GM18867 (cell line): Measurements from ENCODE around the gene IL4I1.

ENCODE experiments used
- ATAC-seq: cut with Tn5 transposase; IDR thresholded peaks from one replicate; pipeline ENCODE4 v1.9.1; 2021; ENCODE audit warnings: mild to moderate bottlenecking, moderate library complexity; ENCODE audit not compliant: unreplicated experiment

IL4I1 gene

DNA sequence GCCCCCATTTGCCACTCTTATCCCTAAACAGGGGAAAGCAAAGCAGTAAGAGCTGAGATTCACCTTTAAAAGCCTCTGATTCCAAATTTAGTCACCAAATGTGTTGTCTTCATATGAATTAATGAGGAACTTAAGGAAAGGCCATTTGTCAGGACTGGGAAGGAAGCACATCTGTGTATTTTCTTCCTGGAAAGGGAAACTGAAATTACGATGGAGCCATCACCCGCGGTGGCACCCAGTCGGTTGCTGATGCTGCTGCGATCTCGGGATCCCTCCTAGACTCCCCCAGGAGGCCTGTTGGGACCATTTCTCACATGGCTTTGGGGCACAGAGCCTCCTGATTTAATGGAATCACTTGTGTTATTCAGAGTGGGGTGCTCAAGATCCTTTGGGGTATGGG is 7.4 kb upstream of the IL4I1 start:
- ATAC-seq = no peak

GRCh38 chr19:49895566-49896297 is 955 bp downstream of the IL4I1 start:
- no peak for ATAC-seq

DNA sequence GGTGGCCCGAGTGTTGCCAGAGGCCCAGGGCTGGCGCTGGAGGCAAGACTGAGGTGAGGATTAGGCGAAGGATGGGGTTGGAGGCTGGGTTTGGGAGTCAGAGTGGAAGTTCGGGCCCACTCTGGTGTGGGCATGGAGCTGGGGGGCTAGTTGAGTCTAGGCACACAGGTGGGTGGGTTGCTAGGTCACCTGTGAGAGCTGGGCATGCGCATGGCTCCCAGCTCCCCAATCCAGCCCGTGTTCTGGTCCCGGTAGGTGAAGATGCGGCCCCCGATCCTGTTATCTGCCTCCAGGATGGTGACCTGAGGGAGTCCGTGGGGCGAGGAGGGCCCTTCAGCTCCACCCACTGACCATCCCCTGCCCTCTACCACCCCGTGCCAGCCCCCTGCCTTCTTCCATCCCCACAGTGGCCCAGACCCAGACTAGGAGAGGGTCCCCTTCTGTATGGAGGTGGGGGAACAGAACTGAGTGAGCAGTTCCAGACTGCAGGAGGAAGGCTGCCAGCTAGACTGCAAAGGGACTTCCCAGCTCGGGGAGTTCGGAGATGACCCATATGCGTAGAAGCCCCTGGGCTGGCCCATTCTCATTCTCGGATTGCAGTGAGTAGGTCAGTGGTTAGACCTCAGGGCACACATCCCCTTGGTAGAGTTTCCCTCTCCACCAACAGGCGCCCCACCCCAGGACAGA is 1.7 kb downstream of the IL4I1 start:
- peak; percentile 29 for ATAC-seq

DNA sequence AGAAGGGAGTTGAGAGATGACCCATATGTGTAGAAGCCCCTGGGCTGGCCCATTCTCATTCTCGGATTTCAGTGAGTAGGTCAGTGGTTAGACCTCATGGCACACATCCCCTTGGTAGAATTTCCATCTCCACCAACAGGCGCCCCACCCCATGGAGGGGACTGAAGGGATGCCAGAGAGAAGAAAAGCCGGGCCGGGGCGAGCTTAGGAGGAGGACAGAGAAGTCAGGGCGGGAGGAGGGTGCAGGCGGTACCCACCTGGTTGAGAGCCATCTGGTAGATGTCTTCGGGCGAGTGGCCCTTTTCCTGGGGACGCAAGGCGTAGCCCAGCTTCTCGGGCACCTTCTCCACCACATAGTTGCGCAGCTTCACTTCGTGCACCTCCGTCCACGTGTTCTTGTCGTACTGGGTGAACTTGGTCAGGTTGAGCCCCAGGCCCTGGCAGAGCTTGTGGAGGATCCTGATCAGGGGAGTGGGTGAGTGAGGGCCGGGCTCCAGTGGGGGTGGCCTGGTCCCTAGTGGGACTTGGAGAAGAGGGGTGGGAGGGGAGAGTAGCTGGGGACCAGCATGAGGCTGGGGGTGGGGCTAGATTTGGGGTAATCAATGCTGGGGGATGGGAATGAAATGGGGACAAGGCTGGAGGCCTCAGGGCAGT is 2.5 kb downstream of the IL4I1 start:
- ATAC-seq = no peak

DNA sequence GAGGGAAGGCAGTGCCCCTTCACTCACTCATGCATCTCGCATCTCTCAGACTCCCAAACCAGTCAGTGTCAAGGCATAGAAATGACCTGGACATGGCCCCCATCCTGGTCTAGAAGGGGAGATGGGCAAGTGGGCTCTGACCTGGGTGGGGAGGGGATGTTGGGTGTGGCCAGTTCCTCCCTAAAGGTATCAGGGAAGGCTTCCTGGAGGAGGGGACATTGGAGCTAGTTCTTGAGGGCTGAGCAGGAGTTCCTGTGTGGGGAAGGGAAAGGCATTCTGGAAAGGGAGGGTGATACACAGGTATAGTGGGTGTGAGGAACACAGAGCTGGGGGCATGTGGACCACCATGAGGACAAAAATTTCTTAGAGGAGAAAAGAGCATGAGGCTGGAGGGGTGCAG is 4.0 kb downstream of the IL4I1 start:
- no peak for ATAC-seq

DNA sequence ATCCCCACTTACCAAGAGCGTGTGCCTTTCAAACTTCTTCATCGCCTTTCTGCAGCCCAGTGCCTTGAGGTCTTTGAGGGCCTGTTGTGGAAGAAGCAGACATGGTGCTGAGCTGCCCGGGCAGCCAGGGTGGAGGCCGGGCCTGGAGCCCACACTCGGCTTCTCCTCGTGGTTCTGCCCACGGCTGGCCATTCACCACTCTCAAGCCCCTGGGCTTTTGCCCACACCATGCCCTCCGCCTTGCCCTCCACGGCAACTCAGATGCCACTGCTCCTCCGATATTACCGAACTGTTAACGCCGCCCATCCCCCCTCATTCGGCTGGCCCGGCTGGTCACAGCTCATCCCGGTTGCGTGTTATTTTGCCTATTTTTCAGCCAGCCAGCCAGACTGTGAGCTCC is 5.3 kb downstream of the IL4I1 start:
- no peak for ATAC-seq

DNA sequence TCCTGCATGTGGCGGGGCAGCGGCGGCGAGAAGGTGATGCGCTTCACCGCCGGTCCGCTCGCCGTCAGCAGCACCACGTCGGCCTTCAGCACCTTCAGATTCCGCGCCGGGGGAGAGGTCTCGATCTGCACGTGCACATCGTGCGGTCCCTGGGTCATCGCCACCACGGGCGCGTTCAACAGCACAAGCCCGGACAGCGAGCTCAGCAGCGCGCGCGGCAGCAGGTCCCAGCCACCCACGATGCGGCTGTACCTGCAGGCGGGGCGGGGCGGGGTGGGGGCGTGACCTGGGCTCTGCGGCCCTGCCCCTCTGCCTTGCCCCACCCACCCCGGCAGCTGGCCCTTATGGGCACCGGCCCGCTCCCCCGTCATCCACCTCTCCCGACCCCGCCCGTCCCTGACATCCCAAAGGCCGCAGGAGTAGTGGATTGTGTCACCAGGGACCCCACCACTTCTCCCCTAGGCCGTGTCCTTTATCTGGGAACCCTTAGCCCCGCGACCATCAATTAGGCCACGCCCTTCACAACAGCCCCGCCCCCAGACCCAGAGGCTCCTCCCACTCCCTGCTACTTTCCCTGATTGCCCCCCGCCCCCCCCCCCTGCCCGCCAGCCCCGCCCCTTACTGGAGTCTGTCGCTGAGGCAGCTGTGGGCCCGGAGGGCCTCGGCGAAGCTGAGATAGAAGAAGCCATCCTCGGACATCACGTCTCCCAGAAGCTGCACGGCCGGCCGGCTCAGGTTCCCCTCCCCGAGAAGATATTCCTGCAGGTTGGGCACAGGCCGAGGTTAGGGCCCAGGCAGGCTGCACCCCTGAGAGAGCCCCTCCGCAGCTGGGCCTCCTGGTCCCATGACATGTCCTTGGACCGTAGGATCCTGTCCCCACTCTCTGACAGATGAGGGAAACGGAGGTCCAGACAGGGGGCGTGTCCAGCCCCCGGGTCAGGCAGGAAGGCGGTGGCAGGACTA is 6.1 kb downstream of the IL4I1 start:
- no peak for ATAC-seq

DNA sequence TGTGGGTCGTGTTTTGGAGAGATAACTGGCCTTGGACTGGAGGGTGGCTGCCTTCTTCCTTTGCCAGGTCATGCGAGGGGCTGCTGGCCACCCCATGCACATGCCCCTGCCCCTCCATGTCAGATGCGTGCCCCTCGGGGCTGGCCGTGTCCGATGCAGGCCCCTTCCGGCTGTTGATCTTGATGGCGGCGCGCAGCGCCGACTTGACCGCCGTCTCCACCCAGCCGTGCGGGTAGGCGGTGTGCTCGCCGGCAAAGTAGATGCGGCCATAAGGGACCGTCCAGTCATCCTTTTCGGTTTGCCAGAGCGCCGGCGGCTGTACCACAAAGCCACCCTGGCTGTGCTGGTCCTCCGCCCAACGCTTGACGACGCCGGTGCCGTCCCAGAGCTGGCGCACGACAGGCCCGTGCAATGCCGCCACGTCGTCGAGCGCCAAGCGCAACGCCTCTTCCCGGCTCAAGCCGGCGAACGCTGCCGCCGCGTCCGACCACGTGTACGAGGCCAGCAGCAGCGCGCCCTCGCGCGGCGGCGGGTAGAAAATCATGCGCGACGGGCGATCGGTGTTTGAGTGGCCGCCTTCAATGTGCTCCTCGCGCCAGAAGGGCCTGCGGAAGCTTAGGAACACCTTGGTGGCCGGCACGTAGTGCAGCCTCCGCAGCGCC is 6.9 kb downstream of the IL4I1 start:
- ATAC-seq = no peak

GRCh38 chr19:49889038-49889686 is 7.5 kb downstream of the IL4I1 start:
- no peak for ATAC-seq

DNA sequence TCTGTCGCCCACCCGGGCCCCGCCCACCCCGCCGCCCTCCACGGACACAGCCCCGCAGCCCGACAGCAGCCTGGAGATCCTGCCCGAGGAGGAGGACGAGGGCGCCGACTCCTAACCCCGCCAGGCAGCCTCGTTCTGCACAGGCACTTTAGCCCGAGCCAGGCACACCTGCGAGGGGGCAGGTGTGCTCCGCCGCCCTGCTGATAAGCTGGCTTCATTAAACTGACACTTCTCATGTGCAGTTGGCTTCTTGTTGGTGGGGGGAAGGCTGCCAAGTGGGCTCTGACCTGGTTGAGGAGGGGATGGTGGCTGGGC is 8.2 kb downstream of the IL4I1 start:
- no peak for ATAC-seq

DNA sequence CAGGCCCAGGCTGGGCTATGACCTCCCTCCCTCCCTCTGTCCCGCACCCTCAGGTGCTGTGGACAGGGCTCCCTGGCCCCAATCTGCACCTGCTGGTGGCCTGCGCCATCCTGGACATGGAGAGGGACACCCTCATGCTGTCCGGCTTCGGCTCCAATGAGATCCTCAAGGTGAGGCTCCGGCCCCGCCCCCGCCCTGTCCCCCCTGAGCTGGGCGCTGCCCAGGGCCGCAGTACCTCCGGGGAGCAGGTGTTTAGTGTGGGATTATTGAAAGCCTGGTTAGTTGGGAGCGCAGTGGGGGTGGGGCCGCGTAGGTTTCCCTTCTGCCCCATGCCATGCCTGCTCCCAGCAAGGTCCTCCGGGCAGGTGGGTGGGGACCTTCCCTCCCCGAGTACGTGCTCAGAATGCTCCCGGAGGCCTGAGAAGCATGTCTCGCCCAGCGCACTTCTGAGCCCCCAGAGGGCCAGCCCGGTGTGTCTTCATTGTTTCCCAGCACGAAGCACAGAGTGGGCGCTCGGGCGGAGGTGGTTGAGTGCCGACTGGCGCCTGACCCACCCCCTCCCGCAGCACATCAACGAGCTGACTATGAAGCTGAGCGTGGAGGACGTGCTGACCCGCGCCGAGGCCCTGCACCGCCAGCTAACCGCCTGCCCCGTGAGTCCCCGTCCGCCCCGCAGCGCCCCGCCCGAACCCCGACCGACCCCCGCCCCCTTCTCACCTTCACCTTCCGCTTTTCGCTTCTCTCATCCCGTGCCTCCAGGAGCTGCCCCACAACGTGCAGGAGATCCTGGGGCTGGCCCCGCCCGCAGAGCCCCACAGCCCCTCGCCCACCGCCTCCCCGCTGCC is 8.8 kb downstream of the IL4I1 start:
- no peak for ATAC-seq

DNA sequence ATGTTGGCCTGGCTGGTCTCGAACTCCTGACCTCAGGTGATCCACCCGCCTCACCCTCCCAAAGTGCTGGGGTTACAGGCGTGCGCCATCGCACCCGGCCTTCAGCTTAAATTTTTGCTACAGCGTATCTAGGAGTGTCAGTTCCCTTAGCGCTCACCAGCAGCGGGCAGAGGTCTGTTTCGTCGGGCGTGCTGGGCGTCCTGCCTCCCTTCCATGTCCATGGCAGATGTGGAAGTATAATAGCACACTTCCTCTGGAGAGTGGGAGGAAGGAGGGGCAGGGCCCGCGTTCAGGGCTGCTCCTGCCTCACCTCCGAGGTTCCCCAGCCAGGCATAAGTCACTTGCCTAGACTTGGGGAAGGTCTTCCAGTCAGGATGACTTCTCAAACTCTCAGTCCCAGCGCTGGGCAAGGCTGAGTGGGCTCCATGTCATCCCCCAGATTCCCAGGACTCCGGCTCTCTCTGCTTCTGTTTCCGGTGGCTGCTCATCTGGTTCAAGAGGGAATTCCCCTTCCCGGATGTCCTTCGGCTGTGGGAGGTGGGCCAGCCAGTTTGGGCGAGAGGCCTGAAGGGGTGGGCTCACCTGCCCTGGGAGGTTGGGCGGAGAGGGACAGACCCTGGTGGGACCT is 9.5 kb downstream of the IL4I1 start:
- ATAC-seq = no peak

DNA sequence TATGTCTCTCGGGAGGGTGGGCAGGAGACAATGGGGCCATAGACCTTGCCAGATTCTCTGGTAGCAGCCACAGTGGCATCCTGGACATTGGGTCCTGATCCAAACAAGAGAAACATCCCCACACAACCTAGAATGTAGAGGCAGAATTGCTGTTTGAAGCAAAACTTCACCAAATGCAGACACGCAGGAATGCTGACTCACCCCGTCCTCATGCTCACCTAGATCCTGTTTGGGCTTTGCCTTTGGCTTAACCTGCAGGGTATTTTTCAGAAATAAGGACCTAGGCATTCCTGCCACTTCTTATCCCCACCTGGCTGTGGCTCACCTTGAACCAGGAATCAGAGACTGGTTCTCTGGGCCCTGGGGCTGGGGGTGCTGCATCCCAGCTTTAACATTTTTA is 11.9 kb downstream of the IL4I1 start:
- ATAC-seq = no peak

- ATAC-seq = no peak
Observed at GRCh38 chr19:49884109-49884508, 12.6 kb downstream of the IL4I1 start.

DNA sequence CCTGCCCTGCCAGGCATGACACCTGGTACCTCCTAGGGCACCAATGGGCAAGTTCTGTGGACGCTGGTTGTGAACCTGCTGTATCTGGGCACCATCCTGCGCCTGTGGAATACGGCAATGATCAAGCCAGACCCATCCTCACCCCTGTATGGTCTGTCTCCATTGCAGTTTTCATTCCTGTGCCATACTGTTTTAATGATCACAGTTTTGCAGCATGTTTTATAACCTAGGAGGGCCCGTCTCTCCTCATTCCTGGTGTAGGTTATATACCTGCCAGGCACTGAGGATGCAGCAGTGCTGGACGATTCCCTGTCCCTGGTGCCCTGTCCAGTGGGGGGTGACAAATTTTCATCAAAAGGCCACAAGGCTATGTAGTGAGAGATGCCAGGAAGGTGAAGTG is 13.6 kb downstream of the IL4I1 start:
- ATAC-seq = no peak

DNA sequence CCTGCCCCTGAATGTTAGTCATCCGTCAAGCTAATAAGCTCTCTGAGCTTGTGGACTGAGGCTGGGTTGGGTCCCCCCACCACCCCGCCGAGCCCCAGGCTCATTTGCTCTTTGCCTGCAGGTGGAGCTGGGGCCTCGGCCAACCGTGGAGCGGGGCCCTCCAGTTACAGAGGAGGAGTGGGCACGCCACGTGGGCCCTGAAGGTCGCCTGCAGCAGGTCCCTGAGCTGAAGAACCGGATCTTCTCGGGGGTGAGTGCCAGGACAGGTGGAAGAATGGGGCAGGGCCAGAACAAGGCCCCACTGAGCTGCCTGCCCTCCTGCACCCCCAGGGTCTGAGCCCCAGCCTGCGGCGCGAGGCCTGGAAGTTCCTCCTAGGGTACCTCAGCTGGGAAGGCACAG is 14.0 kb downstream of the IL4I1 start:
- ATAC-seq = no peak

DNA sequence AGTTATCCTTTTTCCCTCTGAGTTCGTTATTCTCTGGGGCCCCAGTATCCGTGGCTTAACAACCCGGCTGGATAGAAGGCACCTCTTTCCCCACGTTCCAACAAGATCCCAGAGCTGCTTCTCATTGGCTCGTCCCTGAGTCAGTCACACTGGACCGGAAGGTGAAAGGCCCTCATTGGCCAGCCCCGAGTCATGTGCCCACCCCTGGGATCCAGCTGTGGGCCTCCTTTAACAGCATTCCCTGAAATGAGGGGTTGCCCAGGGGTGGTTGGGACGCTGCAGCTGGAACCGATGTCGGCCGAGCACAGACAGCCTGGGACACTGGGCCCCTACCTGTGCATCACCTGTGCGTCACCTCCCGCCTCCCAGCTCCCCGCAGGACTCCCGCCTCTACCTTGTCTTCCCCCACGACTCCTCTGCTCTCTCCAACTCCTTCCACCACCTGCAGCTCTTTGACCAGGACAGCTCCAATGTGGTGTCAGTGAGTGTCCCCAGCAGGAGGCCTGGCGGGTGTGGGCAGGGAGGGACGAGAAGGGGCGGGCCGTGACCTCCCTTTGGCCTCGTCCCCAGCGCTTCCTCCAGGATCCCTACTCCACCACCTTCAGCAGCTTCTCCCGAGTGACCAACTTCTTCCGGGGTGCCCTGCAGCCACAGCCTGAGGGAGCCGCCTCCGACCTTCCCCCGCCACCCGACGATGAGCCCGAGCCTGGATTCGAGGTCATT is 14.9 kb downstream of the IL4I1 start:
- ATAC-seq = no peak

DNA sequence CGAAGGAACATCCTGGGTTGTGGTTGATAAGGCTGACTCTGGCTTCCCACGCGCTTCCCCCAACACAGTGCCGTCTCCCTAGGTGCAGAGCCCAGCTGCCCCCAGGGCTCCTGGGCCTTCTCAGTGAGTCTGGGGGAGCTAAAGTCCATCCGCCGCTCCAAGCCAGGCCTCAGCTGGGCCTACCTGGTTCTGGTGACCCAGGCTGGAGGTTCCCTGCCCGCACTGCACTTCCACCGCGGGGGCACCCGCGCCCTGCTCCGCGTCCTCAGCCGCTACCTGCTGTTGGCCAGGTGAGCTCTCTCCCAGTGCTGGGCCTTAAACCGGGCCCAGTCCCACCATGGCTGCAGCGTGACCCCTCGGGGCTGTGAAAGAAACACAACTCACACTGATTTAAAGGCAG is 15.5 kb downstream of the IL4I1 start:
- ATAC-seq = no peak
